Fibroblast of peridontal ligament (primary cell): ENCODE measurements around the gene GTSE1.

Source experiments
- DNase-seq: peaks from one replicate; pipeline ENCODE4 v3.0.0-alpha.2; 2010; ENCODE audit errors: extremely low read depth

The GTSE1 gene

GRCh38 chr22:46366327-46366731 is 69.7 kb downstream of the GTSE1 start:
- DNase-seq = no peak

GRCh38 chr22:46366801-46367706 is 70.4 kb downstream of the GTSE1 start:
- DNase-seq = no peak

- DNase-seq = peak; percentile 29
Measured at GRCh38 chr22:46367707-46368191, 71.1 kb downstream of the GTSE1 start.

GRCh38 chr22:46368422-46368821 is 71.8 kb downstream of the GTSE1 start:
- no peak for DNase-seq

- DNase-seq = no peak
Measured at GRCh38 chr22:46368871-46369715, 72.4 kb downstream of the GTSE1 start.

- no peak for DNase-seq
Measured at GRCh38 chr22:46369716-46370583, 73.3 kb downstream of the GTSE1 start.

- no peak for DNase-seq
Measured at GRCh38 chr22:46370584-46371291, 74.1 kb downstream of the GTSE1 start.

- no peak for DNase-seq
Measured at GRCh38 chr22:46371623-46372226, 75.1 kb downstream of the GTSE1 start.

GRCh38 chr22:46372686-46373085 is 76.0 kb downstream of the GTSE1 start:
- DNase-seq = no peak

GRCh38 chr22:46373159-46373558 is 76.5 kb downstream of the GTSE1 start:
- no peak for DNase-seq

- no peak for DNase-seq
Measured at GRCh38 chr22:46373921-46374662, 77.4 kb downstream of the GTSE1 start.

GRCh38 chr22:46374663-46375474 is 78.2 kb downstream of the GTSE1 start:
- DNase-seq = no peak

GRCh38 chr22:46376111-46376510 is 79.4 kb downstream of the GTSE1 start:
- no peak for DNase-seq

- DNase-seq = no peak
Measured at GRCh38 chr22:46376908-46377524, 80.3 kb downstream of the GTSE1 start.

- no peak for DNase-seq
Measured at GRCh38 chr22:46377525-46378425, 81.1 kb downstream of the GTSE1 start.

GRCh38 chr22:46378426-46379065 is 81.9 kb downstream of the GTSE1 start:
- no peak for DNase-seq
